T47D (cell line): ENCODE data around the gene IARS1.

Experiments used
- DNase-seq, 2 experiments: peaks; one replicate each; pipeline versions ENCODE4 v3.0.0 to v3.0.0-alpha.2; 2011 to 2012; ENCODE audit warnings: low read depth in 1 of 2, low spot score in 1 of 2
- JUND ChIP-seq: IDR thresholded peaks from 2 replicates; pipeline ENCODE4 v1.6.1; 2012; ENCODE audit warnings: low read depth
- in situ Hi-C: cut with HindIII; loops from 2 replicates; pipeline ENCODE4 v1.10.0; 2016; ENCODE audit warnings: low sequenced_read_pairs, low pct_unique_long_range_greater_than_20kb

Gene IARS1

DNA sequence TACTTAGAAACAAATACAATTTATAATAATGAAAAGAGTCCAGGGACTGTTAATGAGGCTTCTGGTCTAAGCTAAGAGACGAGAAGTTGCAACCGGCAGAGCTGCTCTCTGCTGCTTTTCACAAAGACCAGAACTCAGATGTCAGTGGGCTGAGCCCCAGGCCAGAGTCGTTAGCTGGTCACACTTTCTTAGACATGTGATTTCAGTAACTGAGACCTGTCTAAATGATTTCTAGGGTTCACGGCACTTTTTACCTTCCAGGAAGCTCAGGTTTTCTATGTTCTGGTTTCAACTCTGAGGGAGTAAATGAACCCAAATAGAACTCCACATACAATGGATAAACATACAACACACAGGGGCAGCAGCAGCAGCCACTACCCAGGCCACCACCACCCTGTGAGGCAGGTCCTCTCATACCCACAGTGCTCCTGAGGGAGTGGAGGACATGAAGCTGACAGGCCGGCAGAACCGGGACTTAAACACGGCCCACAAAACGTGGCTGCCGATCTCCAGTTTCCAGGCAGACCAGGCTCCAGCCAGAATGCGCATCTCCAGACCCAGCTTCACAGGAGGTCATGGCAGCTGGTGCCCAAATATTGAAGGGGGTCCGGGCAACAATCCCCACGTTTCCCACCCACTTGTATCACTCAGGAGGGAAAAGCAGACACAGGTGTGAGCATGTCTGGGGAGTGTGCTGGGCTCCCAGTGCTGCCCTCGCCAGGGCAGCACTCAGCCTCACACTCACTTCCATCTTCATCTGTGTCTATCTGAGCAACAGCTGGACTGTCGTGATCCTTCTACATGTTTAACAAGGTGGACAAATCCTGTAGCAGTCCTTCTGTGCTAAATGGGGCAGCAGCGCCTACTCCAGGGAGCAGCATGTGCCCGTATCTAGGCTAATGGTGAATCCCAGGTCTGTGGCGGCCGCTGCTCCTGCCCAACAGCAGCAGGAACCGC, 38.8 kb downstream of the IARS1 start:
- in situ Hi-C loops, result no loop called here
- no peak for DNase-seq
- no peak for TF ChIP-seq JUND

DNA sequence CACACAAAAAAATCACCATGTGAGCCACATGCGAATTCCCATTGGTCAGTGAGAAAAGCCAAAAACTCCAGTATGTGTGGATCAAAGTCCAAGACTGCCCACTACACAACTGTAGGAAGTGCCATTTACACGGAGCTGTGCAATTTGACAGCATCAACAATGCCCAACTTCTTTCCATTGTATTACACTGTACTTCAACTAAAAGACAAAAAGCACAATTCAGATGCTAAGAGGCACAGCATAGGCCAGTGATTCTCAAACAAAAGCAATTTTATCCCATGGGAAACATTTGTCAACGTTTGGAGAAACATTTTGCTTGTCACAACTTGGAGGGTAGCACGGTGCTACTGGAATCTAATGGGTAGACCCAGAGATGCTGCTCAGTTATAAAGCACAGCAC, 39.8 kb downstream of the IARS1 start:
- no peak for TF ChIP-seq JUND
- in situ Hi-C loops, result no loop called here
- no peak for DNase-seq

DNA sequence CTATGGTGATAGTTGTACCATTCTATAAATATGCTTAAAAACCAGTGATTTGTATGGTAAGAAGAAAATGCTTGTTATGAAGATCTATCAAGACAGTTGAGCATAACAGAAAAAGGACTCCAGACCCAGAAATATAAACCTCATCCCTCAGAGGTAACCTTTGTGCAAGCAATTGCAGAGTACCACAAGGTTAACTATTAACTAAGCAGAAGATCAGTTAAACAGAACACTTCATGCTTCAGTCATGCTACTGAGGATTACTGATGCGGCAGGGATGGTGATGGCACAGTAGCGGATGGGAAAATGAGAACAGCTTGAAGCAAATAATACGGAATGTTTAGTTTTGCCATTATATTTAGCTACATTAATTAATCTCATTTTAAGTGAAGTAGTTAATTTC, 45.5 kb downstream of the IARS1 start:
- no peak for TF ChIP-seq JUND
- DNase-seq, result no peak
- in situ Hi-C loops, result no loop called here

DNA sequence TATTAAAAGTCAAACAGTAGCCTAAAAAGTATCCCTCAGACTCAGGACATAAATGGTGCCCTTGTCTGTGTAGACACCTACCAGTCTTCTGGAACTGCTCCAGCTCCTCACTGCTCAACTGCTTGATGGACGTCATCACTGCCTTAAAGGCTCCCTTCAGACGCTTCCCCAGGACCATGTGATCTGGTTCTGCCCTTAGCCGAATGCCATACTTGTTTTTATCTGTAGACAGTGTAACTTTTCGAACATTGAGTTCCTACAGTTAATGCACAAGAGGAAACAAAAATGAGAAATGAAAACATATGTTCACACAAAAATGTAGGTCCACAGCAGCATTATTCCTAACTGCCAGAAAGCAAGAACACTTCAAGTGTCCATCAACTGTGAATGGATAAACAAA, 46.2 kb downstream of the IARS1 start:
- in situ Hi-C loops, result no loop called here
- DNase-seq, result no peak
- no peak for TF ChIP-seq JUND

DNA sequence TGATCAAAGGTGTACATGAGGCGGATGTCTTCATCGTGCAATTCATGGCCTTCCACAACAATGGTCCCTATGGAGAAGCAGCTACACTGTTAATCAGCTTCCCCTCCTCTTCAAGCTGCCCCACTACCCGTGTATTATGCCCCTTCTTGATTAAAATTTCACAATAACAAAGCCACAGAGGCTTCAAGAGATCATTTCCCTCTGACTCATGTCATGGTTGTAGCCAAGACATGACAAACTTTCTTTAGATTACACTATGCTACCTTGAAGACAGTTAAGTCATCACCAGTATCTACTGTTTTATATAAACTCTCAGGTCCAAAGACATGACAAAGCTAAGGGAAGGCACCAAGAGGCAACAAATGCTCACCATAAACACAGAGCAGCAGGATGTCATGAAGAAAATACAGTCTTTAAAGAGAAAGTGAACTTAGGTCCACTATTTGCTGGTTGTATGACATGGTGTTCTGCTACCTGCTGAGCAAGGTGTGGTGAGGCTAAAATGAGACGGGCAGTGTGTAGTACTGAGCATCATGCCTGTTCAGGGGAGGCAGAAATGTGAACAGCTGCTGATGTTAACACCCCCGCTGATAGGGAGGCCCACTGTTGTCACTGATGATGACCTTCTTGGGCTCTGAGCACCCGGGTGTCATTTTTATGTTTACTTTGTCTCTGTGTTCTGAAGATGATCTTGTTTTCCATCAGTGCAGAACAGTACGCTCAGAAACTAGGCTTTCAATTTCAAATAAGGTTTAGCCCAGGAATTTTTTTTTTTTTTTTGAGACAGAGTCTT, 48.3 kb downstream of the IARS1 start:
- in situ Hi-C loops, result no loop called here
- no peak for DNase-seq
- no peak for TF ChIP-seq JUND
